IPS DF 19.7 (cell line): Measurements from ENCODE around the gene VPS9D1.
"Not testable (repeated sequence)": the region's sequence is repeated elsewhere in the genome, so short reads cannot be mapped to it uniquely, and the experiment has no call there.

ENCODE experiments used
- DNase-seq: peaks from one replicate; pipeline ENCODE4 v3.0.0-alpha.2; 2013; ENCODE audit warnings: low read depth, low spot score

Gene VPS9D1

GRCh38 chr16:89693931-89694783, 26.5 kb downstream of the VPS9D1 start:
- no peak for DNase-seq

- DNase-seq: no peak
Observed at GRCh38 chr16:89693289-89693731, 27.4 kb downstream of the VPS9D1 start.

GRCh38 chr16:89691986-89692569, 28.6 kb downstream of the VPS9D1 start:
- no peak for DNase-seq

- no peak for DNase-seq
Observed at GRCh38 chr16:89691231-89691985, 29.3 kb downstream of the VPS9D1 start.

- no peak for DNase-seq
Observed at GRCh38 chr16:89690392-89690901, 30.3 kb downstream of the VPS9D1 start.

- not testable (repeated sequence) for DNase-seq
Observed at GRCh38 chr16:89689621-89690020, 31.1 kb downstream of the VPS9D1 start.

- no peak for DNase-seq
Observed at GRCh38 chr16:89689142-89689541, 31.6 kb downstream of the VPS9D1 start.

- no peak for DNase-seq
Observed at GRCh38 chr16:89688395-89688794, 32.3 kb downstream of the VPS9D1 start.

- DNase-seq: no peak
Observed at GRCh38 chr16:89687092-89687940, 33.4 kb downstream of the VPS9D1 start.

GRCh38 chr16:89686520-89687091, 34.1 kb downstream of the VPS9D1 start, which contains the start of gene CDK10:
TSS of gene CDK10 (plus strand) at chr16:89686689. CDS start at chr16:89686711, 22 bp downstream.
- DNase-seq: no peak

GRCh38 chr16:89685916-89686315, 34.8 kb downstream of the VPS9D1 start:
- no peak for DNase-seq

- DNase-seq: no peak
Observed at GRCh38 chr16:89678258-89678657, 42.4 kb downstream of the VPS9D1 start.

GRCh38 chr16:89672177-89672941, 48.3 kb downstream of the VPS9D1 start:
- DNase-seq: no peak

- DNase-seq: not testable (repeated sequence)
Observed at GRCh38 chr16:89671565-89671964, 49.1 kb downstream of the VPS9D1 start.

- no peak for DNase-seq
Observed at GRCh38 chr16:89670496-89671431, 49.9 kb downstream of the VPS9D1 start.

GRCh38 chr16:89669755-89670154, 50.9 kb downstream of the VPS9D1 start:
- no peak for DNase-seq

GRCh38 chr16:89668790-89669158, 51.9 kb downstream of the VPS9D1 start:
- DNase-seq: no peak

GRCh38 chr16:89667633-89668032, 53.1 kb downstream of the VPS9D1 start:
- no peak for DNase-seq

- not testable (repeated sequence) for DNase-seq
Observed at GRCh38 chr16:89667000-89667399, 53.7 kb downstream of the VPS9D1 start.
